Stimulated activated CD4-positive, alpha-beta T cell treated with anti-CD3 and anti-CD28 coated beads, TNF-alpha, amount 100 ng/mL, for 24 hours (primary cell): ENCODE data around the gene FRRS1.
"Not testable (repeated sequence)": the region's sequence is repeated elsewhere in the genome, so short reads cannot be mapped to it uniquely, and the experiment has no call there.

Experiments used
- DNase-seq, 3 experiments: peaks; one replicate each; pipeline ENCODE4 v3.0.0-alpha.2; 2020; ENCODE audit warnings: low read depth in 3 of 3

The FRRS1 gene

GRCh38 chr1:99766378-99766800 is at the start of gene FRRS1:
TSS of gene FRRS1 (minus strand) at chr1:99766635. CDS start at chr1:99748768, 17,867 bp downstream.
- peak in 1 of 3 experiments; percentile 7 for DNase-seq

- no peak for DNase-seq
Observed at GRCh38 chr1:99814373-99814900, 48.0 kb upstream of the FRRS1 start.

- DNase-seq, result no peak
Observed at GRCh38 chr1:99811747-99812146, 45.3 kb upstream of the FRRS1 start.

- no peak for DNase-seq
Observed at GRCh38 chr1:99811075-99811474, 44.6 kb upstream of the FRRS1 start.

GRCh38 chr1:99808391-99809115 is 42.1 kb upstream of the FRRS1 start:
- peak in 2 of 3 experiments; percentile 4 to 15 for DNase-seq

- DNase-seq, result no peak
Observed at GRCh38 chr1:99806882-99807281, 40.4 kb upstream of the FRRS1 start.

GRCh38 chr1:99801584-99801983 is 35.1 kb upstream of the FRRS1 start:
- no peak for DNase-seq

GRCh38 chr1:99793861-99794260 is 27.4 kb upstream of the FRRS1 start:
- not testable (repeated sequence) for DNase-seq

GRCh38 chr1:99789715-99790114 is 23.3 kb upstream of the FRRS1 start:
- no peak for DNase-seq

GRCh38 chr1:99788896-99789295 is 22.5 kb upstream of the FRRS1 start:
- no peak for DNase-seq

- no peak for DNase-seq
Observed at GRCh38 chr1:99786751-99787501, 20.5 kb upstream of the FRRS1 start.

GRCh38 chr1:99784809-99785255 is 18.4 kb upstream of the FRRS1 start:
- no peak for DNase-seq

GRCh38 chr1:99784143-99784542 is 17.7 kb upstream of the FRRS1 start:
- DNase-seq, result no peak

GRCh38 chr1:99782920-99783319 is 16.5 kb upstream of the FRRS1 start:
- DNase-seq, result no peak

- DNase-seq, result no peak
Observed at GRCh38 chr1:99782397-99782796, 16.0 kb upstream of the FRRS1 start.

- no peak for DNase-seq
Observed at GRCh38 chr1:99781798-99782197, 15.4 kb upstream of the FRRS1 start.

GRCh38 chr1:99777752-99778151 is 11.3 kb upstream of the FRRS1 start:
- DNase-seq, result no peak

GRCh38 chr1:99776120-99776519 is 9.7 kb upstream of the FRRS1 start:
- no peak for DNase-seq

GRCh38 chr1:99772809-99773208 is 6.4 kb upstream of the FRRS1 start:
- no peak for DNase-seq

GRCh38 chr1:99771513-99771918 is 5.1 kb upstream of the FRRS1 start:
- no peak for DNase-seq

GRCh38 chr1:99768524-99769245 is 2.2 kb upstream of the FRRS1 start:
- DNase-seq, result no peak

- no peak for DNase-seq
Observed at GRCh38 chr1:99768104-99768503, 1.7 kb upstream of the FRRS1 start.
